GM21423 (cell line): ENCODE measurements around the gene AKAP11.

Experiments used
- ATAC-seq: cut with Tn5 transposase; IDR thresholded peaks from one replicate; pipeline ENCODE4 v1.9.1; 2021; ENCODE audit warnings: mild to moderate bottlenecking, moderate library complexity; ENCODE audit not compliant: unreplicated experiment

Gene AKAP11

GRCh38 chr13:42271337-42272114 lies 426 bp upstream of the AKAP11 start:
- ATAC-seq = peak; percentile 84

- ATAC-seq = no peak
Measured at GRCh38 chr13:42272804-42273175, 838 bp downstream of the AKAP11 start.

DNA sequence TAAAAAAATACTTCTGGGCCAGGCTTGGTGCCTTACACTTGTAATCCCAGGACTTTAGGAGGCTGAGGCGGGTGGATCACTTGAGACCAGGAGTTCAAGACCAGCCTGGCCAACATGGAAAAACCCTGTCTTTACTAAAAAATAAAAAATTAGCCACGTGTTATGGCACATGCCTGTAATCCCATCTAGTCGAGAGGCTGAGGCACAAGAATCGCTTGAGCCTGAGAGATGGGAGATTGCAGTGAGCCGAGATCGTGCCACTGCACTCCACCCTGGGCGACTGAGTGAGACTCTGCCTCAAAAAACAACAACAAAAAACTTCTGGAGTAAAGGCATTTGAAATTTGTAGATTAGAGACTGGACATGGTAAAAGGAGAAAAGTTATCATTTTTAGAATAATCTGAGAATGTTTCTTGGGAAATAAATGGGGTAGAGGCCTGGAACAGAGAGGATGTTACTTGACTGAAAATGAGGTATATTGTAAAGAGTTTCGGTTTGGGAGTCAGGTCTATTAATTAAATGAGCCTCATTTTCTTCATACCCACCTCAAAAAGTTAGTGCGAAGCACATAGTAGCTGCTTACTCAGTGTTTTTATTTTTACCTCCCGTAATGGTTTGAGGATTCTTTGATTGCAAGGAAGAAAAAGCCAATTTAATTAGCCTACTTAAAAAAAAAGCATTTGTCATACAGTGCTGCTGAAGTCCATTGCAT lies 2.6 kb downstream of the AKAP11 start:
- no peak for ATAC-seq

- ATAC-seq = peak; percentile 28
Measured at GRCh38 chr13:42275098-42275471, 3.1 kb downstream of the AKAP11 start.

- ATAC-seq = no peak
Measured at GRCh38 chr13:42275506-42275905, 3.6 kb downstream of the AKAP11 start.

GRCh38 chr13:42276683-42277082 lies 4.7 kb downstream of the AKAP11 start:
- ATAC-seq = no peak

- ATAC-seq = no peak
Measured at GRCh38 chr13:42277618-42278276, 5.8 kb downstream of the AKAP11 start.

DNA sequence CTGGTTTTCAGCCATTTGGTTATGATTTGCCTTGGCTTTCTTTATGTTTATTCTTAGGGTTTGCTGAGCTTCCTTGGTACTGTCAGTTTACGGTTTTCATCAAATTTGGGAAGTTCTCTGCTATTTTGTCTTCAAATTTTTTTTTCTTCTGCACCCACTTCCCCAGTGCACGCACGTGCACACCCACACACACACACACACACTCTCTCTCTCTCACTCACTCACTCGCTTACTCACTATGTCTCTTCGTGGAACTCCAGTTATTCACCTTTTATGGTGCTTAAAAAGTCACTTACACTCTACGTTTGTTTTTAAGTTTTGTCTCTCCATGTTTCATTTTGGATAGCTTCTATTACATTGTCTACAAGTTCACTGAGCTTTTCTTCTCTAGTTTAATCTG lies 7.1 kb downstream of the AKAP11 start:
- ATAC-seq = no peak

- no peak for ATAC-seq
Measured at GRCh38 chr13:42279986-42280385, 8.0 kb downstream of the AKAP11 start.

DNA sequence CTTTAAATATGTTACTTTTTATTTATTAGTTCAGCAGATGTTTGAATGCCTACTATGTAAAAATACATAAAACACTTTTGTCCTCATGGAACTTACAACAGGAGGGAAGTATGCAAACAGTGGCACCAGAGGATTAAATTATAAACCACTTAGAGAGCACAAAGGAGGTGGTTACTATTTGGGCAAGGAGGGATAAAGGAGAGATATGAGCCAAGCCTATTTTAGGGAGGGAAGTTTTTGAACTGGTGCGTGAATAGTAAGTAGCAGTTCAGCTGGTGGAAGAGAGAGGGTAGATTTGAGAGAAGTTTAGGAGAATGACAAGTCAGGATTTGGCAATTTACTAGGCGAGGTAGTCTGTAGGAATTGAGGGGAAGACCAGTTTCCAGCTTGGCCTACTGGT lies 8.6 kb downstream of the AKAP11 start:
- ATAC-seq = no peak

DNA sequence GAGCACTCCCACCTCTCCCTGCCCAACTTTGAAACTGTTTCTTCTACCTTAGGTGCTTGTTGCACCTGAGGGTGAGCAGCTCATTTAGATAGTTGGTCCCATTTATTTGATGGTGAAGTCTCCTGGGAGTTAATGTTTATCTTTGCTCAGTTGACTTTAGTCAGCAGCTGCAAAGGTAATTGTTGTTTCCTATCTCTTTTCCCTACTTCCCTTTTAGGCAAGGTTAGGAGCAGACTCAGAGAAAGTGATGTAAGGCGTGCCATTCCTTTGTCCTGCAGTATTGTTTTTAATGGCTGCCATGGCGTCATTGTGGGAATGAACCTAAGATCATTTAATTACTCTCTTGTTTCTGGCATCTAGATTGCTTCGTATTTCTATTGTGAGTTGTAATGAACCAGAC lies 11.6 kb downstream of the AKAP11 start:
- no peak for ATAC-seq

- no peak for ATAC-seq
Measured at GRCh38 chr13:42284068-42284467, 12.1 kb downstream of the AKAP11 start.

GRCh38 chr13:42298392-42298791 lies 26.4 kb downstream of the AKAP11 start:
- no peak for ATAC-seq

DNA sequence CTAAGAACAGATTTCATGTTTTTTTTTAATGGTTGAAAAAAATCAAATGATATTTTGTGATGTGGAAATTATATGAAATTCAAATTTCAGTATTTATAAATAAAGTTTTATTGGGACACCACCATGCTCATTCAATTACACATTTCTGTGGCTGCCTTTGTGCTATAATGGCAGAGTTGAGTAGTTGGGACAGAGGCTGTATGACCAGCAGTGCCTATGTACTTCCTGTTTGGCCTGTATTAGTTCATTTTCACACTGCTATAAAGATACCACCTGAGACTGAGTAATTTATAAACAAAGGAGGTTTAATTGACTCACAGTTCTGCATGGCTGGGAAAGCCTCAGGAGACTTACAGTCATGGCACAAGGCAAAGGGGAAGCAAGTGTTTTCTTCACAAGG lies 33.6 kb downstream of the AKAP11 start:
- ATAC-seq = no peak

- no peak for ATAC-seq
Measured at GRCh38 chr13:42307461-42307860, 35.5 kb downstream of the AKAP11 start.

DNA sequence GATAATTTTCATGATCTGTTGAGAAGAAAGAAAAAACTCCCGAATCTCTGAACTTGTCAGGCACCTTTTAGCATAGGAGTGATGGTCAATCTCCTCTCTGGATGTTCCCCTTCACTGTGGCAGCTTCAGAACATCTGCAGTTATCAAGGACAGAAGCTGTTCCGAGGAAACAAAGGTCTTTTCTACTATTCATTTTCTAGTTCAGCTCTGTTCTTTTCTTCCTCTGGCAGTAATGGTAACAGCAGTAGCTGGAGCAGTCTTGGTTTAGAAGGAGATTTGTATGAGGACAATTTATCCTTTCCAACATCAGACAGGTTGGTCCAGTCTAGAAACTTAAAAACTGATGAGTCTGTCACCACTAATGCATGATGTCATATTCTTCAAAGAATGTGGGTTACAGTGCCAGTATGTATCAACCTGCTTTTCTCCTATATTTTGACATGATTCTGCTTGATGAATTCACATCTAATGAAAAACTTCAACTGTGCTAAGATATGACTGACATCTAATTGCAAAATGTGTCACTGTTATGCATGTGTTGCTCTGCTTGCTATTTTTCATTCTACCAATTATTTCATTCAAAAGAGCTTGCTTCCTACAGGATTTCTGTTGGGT lies 41.0 kb downstream of the AKAP11 start:
- ATAC-seq = no peak

GRCh38 chr13:42318570-42318969 lies 46.6 kb downstream of the AKAP11 start:
- ATAC-seq = no peak

DNA sequence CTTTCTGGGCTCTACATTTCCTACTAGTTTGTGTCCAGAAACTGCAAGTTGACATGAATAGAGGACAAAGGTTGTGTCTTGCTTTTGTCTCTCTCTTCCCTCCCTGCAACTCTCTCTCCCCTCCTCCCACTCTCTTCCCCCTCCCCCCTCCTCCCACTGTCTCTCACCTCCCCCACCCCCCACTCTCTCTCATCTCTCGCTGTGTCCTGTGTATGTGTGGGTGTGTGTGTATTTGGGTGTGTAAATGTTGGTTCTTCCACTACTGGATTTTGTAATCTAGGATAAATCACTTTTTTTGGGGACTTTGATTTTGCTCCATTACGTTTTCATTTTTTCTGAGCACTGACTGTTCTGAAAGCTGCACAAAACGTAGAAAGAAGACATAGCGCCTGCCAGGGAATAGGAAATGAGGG lies 48.4 kb downstream of the AKAP11 start:
- no peak for ATAC-seq

DNA sequence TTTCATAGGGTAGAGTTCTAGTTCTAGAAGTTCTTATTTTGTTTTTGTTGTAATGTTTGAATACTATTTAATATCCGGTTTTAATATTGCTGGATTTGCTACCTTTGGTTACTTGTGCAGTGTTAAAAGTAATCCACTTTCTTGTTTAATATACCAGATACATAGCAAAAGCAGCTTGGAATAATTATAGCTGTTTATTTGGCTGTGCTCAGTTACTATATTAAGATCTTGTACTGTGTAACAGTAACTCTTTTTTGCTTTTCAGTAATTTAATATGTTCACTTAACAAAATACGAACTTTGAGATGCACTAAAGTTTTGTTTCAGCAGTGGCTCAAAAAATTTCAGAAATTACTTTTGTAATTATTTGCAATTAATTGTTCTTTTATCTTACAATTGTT lies 50.9 kb downstream of the AKAP11 start:
- ATAC-seq = no peak

DNA sequence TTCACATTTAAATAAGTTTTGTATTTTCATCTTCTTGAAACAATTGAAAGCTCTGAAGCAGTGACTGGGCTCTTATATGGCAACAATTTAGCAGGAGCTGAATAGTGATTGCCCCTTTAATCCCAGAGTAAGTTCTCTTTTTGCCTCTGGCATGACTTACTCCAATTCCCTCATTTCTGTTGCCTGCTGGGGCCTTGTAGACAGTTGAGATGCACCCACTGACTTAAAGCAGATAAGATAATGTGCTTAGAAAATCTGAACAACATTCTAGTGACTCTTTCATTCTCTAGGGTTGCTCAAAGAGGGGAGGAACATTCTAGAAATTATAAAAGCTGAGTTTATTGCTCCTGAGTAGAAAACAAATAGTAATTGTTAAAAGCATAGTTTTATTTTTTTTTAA lies 52.8 kb downstream of the AKAP11 start:
- no peak for ATAC-seq

DNA sequence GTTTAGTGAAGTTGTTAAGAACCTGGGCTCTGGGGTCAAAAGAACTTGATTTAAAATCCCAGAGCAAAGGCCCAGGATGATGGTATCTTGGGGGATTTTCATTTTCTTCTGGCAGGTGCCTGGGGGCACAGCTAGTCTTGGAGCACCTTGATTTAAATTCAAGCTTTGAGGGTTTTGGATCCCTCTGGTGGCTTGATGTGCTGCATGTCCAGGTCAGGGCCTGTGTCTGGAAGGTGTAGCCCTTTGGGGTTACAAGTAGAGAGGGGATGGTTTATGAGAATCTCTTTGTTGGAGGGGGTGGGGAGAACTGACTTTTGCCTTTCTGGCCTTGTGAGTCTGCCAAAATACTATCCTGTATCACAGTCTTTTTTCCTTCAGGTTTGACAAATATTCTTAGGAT lies 55.8 kb downstream of the AKAP11 start:
- ATAC-seq = no peak

DNA sequence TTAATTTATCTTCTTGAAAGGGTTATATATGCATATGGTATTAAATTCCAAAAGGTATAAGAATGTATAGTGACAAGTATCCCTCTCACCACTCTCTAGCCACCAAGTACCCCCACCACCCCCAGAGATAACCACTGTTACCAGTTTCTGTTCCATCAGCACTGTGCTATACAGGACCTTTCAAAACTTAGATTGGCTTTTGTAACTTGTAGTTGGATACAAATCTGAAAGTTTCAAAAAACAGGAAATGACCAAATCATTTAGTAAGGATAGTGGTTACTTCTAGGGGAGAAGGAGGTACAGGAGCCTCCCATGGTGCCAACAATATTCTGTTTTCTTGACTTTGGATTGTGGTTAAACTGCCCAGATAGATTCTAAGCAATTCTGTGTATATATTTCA lies 56.7 kb downstream of the AKAP11 start:
- ATAC-seq = no peak
